SK-N-SH (cell line): ENCODE measurements around the gene ARHGAP6. TPM values are rescaled to one million over a fixed set of nuclear protein-coding genes. Genes with fewer than 3 reads are reported as not detected.

ENCODE experiments used
- CTCF ChIA-PET: fragments of 300-600, 350-600 bp; formaldehyde crosslinking; extraction: SDS; loops from one replicate; lab custom pipeline; 2021; lab: Yijun Ruan, JAX
- POLR2A ChIA-PET: fragments of 350-600 bp; sonication (Branson Sonifier 250); formaldehyde crosslinking; extraction: SDS; loops from one replicate; lab custom pipeline; 2020; ENCODE audit warnings: antibody characterized with exemption, inconsistent platforms; lab: Yijun Ruan, JAX
- DNase-seq: peaks from one replicate; pipeline ENCODE4 v3.0.0; 2012
- H2AFZ ChIP-seq: fragments of 200-600 bp; sonication (generic); 2 replicates; pipeline ENCODE4 v1.8.1; 2016; ENCODE audit warnings: antibody characterized with exemption, mild to moderate bottlenecking, low read depth
- H3F3A ChIP-seq: fragments of 200-600 bp; sonication (generic); replicated peaks from 2 replicates; pipeline ENCODE3; 2016; ENCODE audit warnings: antibody characterized with exemption, mild to moderate bottlenecking; ENCODE audit not compliant: insufficient read depth
- H3K27ac ChIP-seq, 2 experiments: fragments of 200-500 bp in 1 of 2; fragments of 200-600 bp in 1 of 2; sonication (Bioruptor generic) in 1 of 2; sonication (generic), shearing (Covaris generic) in 1 of 2; 2 replicates each; pipeline versions ENCODE4 v1.5.1 to v1.6.1; 2014 to 2016; ENCODE audit warnings: low read depth in 2 of 2, inconsistent platforms in 1 of 2, low read length in 1 of 2, mild to moderate bottlenecking in 1 of 2, mixed read lengths in 1 of 2
- H3K27me3 ChIP-seq: fragments of 200-600 bp; sonication (generic), shearing (Covaris generic); 2 replicates; pipeline ENCODE4 v1.6.1; 2016; ENCODE audit warnings: mixed run types; ENCODE audit not compliant: insufficient read depth
- H3K36me3 ChIP-seq, 2 experiments: fragments of 200-500 bp in 1 of 2; fragments of 200-600 bp in 1 of 2; sonication (Bioruptor generic) in 1 of 2; sonication (generic) in 1 of 2; replicated peaks in 1 of 2; 2 replicates each; pipeline versions ENCODE3 to v1.5.1; 2014 to 2016; ENCODE audit warnings: low read length in 1 of 2, mild to moderate bottlenecking in 1 of 2; ENCODE audit not compliant: insufficient read depth in 2 of 2, control insufficient read depth in 1 of 2
- H3K4me1 ChIP-seq, 2 experiments: fragments of 200-500 bp in 1 of 2; fragments of 200-600 bp in 1 of 2; sonication (Bioruptor generic) in 1 of 2; sonication (generic), shearing (Covaris generic) in 1 of 2; 2 replicates each; pipeline versions ENCODE4 v1.5.1 to v1.6.1; 2014 to 2016; ENCODE audit warnings: low read depth in 1 of 2, low read length in 1 of 2, mixed run types in 1 of 2; ENCODE audit not compliant: insufficient read depth in 2 of 2, control insufficient read depth in 1 of 2
- H3K4me2 ChIP-seq: fragments of 200-600 bp; sonication (generic), shearing (Covaris generic); 2 replicates; pipeline ENCODE4 v1.6.1; 2017; ENCODE audit warnings: mixed run types
- H3K4me3 ChIP-seq, 2 experiments: fragments of 200-500 bp in 1 of 2; fragments of 200-600 bp in 1 of 2; sonication (Bioruptor generic) in 1 of 2; sonication (generic), shearing (Covaris generic) in 1 of 2; 2 replicates each; pipeline versions ENCODE4 v1.5.1 to v1.8.1; 2014 to 2016; ENCODE audit warnings: low read depth in 2 of 2, inconsistent platforms in 1 of 2, low read length in 1 of 2, mild to moderate bottlenecking in 1 of 2, mixed read lengths in 1 of 2, moderate library complexity in 1 of 2
- H3K79me2 ChIP-seq: fragments of 200-600 bp; sonication (generic); 2 replicates; pipeline ENCODE4 v1.8.1; 2017; ENCODE audit warnings: mild to moderate bottlenecking; ENCODE audit not compliant: insufficient read depth
- H3K9ac ChIP-seq: fragments of 200-600 bp; sonication (generic); 2 replicates; pipeline ENCODE4 v1.6.1; 2017; ENCODE audit warnings: mixed run types
- H3K9me2 ChIP-seq: fragments of 200-600 bp; sonication (generic); 2 replicates; pipeline ENCODE4 v1.6.1; 2017; ENCODE audit warnings: mixed run types
- H3K9me3 ChIP-seq: fragments of 200-600 bp; sonication (generic); 2 replicates; pipeline ENCODE4 v1.6.1; 2017; ENCODE audit warnings: mixed run types, mild to moderate bottlenecking, moderate library complexity
- H4K20me1 ChIP-seq: fragments of 200-600 bp; sonication (generic); 2 replicates; pipeline ENCODE4 v1.6.1; 2017; ENCODE audit warnings: mild to moderate bottlenecking, mixed run types; ENCODE audit not compliant: insufficient read depth
- CHD2 ChIP-seq: fragments of 150-350 bp; IDR thresholded peaks from 2 replicates; pipeline ENCODE4 v1.6.1; 2018; ENCODE audit warnings: low read length; ENCODE audit not compliant: partially characterized antibody
- ELF1 ChIP-seq: IDR thresholded peaks from 2 replicates; pipeline ENCODE4 v1.4.0; 2012
- EP300 ChIP-seq, 2 experiments: IDR thresholded peaks; 2 replicates each; pipeline versions ENCODE4 v1.4.0 to v1.6.1; 2012; ENCODE audit warnings: borderline replicate concordance in 1 of 2, low read depth in 1 of 2, low read length in 1 of 2
- FOXJ3 ChIP-seq: sonication (generic); formaldehyde crosslinking; IDR thresholded peaks from 2 replicates; pipeline ENCODE4 v1.5.1; 2020; ENCODE audit warnings: mild to moderate bottlenecking, missing genetic modification reagents
- FOXM1 ChIP-seq: IDR thresholded peaks from 2 replicates; pipeline ENCODE4 v1.4.0; 2012; ENCODE audit warnings: low read depth, mild to moderate bottlenecking
- GATA2 ChIP-seq: sonication (generic); formaldehyde crosslinking; IDR thresholded peaks from 2 replicates; pipeline ENCODE4 v1.5.0; 2020; ENCODE audit warnings: mild to moderate bottlenecking, missing genetic modification reagents
- MEF2A ChIP-seq: IDR thresholded peaks from 2 replicates; pipeline ENCODE4 v1.4.0; 2012; ENCODE audit warnings: low read depth, borderline replicate concordance
- PBX3 ChIP-seq: IDR thresholded peaks from 2 replicates; pipeline ENCODE4; 2012
- POLR2AphosphoS5 ChIP-seq: IDR thresholded peaks from 2 replicates; pipeline ENCODE4 v1.6.1; 2012; ENCODE audit warnings: low read depth, low read length
- RAD21 ChIP-seq: IDR thresholded peaks from 2 replicates; pipeline ENCODE4 v1.6.1; 2012; ENCODE audit warnings: mild to moderate bottlenecking, low read length
- RCOR1 ChIP-seq: fragments of 150-350 bp; IDR thresholded peaks from 2 replicates; pipeline ENCODE4 v1.6.1; 2017; ENCODE audit warnings: antibody characterized with exemption, low read length
- SMC3 ChIP-seq: IDR thresholded peaks from 2 replicates; pipeline ENCODE4 v1.6.1; 2012; ENCODE audit warnings: low read depth, low read length, improper control_type of control experiment
- TAF1 ChIP-seq: IDR thresholded peaks from 2 replicates; pipeline ENCODE4 v1.6.1; 2012; ENCODE audit warnings: low read depth, mild to moderate bottlenecking, low read length, moderate library complexity, borderline replicate concordance
- TCF12 ChIP-seq: IDR thresholded peaks from 2 replicates; pipeline ENCODE4 v1.4.0; 2012
- TEAD4 ChIP-seq: IDR thresholded peaks from 2 replicates; pipeline ENCODE4 v1.4.0; 2012; ENCODE audit warnings: mild to moderate bottlenecking, borderline replicate concordance; ENCODE audit not compliant: insufficient read depth
- USF2 ChIP-seq: fragments of 150-350 bp; IDR thresholded peaks from 2 replicates; pipeline ENCODE4 v1.6.1; 2017; ENCODE audit warnings: antibody characterized with exemption, low read length, low read depth, borderline replicate concordance
- YY1 ChIP-seq: IDR thresholded peaks from 2 replicates; pipeline ENCODE4 v1.4.0; 2012; ENCODE audit warnings: low read depth, mild to moderate bottlenecking
- ZBTB33 ChIP-seq: IDR thresholded peaks from 2 replicates; pipeline ENCODE4 v1.4.0; 2012; ENCODE audit warnings: low read depth, borderline replicate concordance
- WGBS: methylation state at CpG from one replicate; pipeline ENCODE4 v1.1.6; 2017; ENCODE audit warnings: low lambda C conversion rate; 5-methylcytosine and 5-hydroxymethylcytosine counted together
- polyA plus RNA-seq, 3 experiments: library from polyadenylated mRNA; depleted of rRNA; stranded (reverse); fragments of >200 nt; gene quantifications; 2 replicates each; pipeline ENCODE4 v1.2.3, GENCODE V29; 2012
- TF ChIP-seq, protein P1 (sequence below): IDR thresholded peaks from 2 replicates; pipeline ENCODE4 v1.6.1; 2012; ENCODE audit warnings: mild to moderate bottlenecking, low read depth, low read length, moderate library complexity
- TF ChIP-seq, protein P2 (sequence below): IDR thresholded peaks from 2 replicates; pipeline ENCODE4 v1.4.0; 2012; ENCODE audit warnings: low read depth, borderline replicate concordance

Gene ARHGAP6
- polyA plus RNA-seq, 1 of the 3 experiments (the other 2 are of a cell fraction): 0.16 TPM

GRCh38 chrX:11632732-11633131, 33.0 kb downstream of the ARHGAP6 start:
- WGBS: 0% methylated on average over 1 of the region's 1 CpG
- H3K36me3 ChIP-seq: no peaks in the 10 kb centered on the region
- no peaks in the 10 kb centered on the region; the same call in 1 of the 2 replicates for H3K27me3 ChIP-seq
- no peaks in the 10 kb centered on the region for H3K9me3 ChIP-seq
- no peaks in the 10 kb centered on the region for H3F3A ChIP-seq
- no peak overlapping the region for H3K27ac ChIP-seq
- H2AFZ ChIP-seq: no peak overlapping the region
- no peak overlapping the region for H3K4me2 ChIP-seq
- H3K4me1 ChIP-seq: no peaks in the 10 kb centered on the region
- H4K20me1 ChIP-seq: no peaks in the 10 kb centered on the region
- DNase-seq: no peak
- H3K9me2 ChIP-seq: no peaks in the 10 kb centered on the region
- TF ChIP-seq USF2: no peak
- TF ChIP-seq MEF2A: no peak
- TF ChIP-seq RAD21: no peak
- TF ChIP-seq EP300 (IDR thresholded peaks at IDR 0.05; ENCODE audit: borderline replicate concordance in 1 of 2, low read depth in 1 of 2, low read length in 1 of 2): no peak
- TF ChIP-seq TAF1: no peak
- no peak for TF ChIP-seq TEAD4
- TF ChIP-seq, protein P1, sequence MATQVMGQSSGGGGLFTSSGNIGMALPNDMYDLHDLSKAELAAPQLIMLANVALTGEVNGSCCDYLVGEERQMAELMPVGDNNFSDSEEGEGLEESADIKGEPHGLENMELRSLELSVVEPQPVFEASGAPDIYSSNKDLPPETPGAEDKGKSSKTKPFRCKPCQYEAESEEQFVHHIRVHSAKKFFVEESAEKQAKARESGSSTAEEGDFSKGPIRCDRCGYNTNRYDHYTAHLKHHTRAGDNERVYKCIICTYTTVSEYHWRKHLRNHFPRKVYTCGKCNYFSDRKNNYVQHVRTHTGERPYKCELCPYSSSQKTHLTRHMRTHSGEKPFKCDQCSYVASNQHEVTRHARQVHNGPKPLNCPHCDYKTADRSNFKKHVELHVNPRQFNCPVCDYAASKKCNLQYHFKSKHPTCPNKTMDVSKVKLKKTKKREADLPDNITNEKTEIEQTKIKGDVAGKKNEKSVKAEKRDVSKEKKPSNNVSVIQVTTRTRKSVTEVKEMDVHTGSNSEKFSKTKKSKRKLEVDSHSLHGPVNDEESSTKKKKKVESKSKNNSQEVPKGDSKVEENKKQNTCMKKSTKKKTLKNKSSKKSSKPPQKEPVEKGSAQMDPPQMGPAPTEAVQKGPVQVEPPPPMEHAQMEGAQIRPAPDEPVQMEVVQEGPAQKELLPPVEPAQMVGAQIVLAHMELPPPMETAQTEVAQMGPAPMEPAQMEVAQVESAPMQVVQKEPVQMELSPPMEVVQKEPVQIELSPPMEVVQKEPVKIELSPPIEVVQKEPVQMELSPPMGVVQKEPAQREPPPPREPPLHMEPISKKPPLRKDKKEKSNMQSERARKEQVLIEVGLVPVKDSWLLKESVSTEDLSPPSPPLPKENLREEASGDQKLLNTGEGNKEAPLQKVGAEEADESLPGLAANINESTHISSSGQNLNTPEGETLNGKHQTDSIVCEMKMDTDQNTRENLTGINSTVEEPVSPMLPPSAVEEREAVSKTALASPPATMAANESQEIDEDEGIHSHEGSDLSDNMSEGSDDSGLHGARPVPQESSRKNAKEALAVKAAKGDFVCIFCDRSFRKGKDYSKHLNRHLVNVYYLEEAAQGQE: no peak
- TF ChIP-seq ELF1: no peak
- no peak for TF ChIP-seq CHD2
- TF ChIP-seq GATA2: no peak
- TF ChIP-seq SMC3: no peak
- TF ChIP-seq ZBTB33: no peak
- TF ChIP-seq FOXM1: no peak
- TF ChIP-seq YY1: no peak
- no peak for TF ChIP-seq TCF12
- TF ChIP-seq PBX3: no peak
- no peak for TF ChIP-seq POLR2AphosphoS5
- TF ChIP-seq RCOR1: no peak
- TF ChIP-seq, protein P2, sequence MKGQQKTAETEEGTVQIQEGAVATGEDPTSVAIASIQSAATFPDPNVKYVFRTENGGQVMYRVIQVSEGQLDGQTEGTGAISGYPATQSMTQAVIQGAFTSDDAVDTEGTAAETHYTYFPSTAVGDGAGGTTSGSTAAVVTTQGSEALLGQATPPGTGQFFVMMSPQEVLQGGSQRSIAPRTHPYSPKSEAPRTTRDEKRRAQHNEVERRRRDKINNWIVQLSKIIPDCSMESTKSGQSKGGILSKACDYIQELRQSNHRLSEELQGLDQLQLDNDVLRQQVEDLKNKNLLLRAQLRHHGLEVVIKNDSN: no peak
- no peak for TF ChIP-seq FOXJ3 (CRISPR knock-in tag)
- CTCF ChIA-PET: interaction anchor here (1.1 to 1.2 kb wide), 2 partner anchors 44 to 100 kb away, joined by 3 read pairs; no protein-coding TSS in a partner anchor
- no peak overlapping the region for H3K4me3 ChIP-seq
- POLR2A ChIA-PET: no interaction called here
- no peak overlapping the region for H3K9ac ChIP-seq
- H3K79me2 ChIP-seq: no peaks in the 10 kb centered on the region
